ENCODE data around the gene AKAP13. TPM values are rescaled to one million over a fixed set of nuclear protein-coding genes. Genes with fewer than 3 reads are reported as not detected.
"Not testable (repeated sequence)": the region's sequence is repeated elsewhere in the genome, so short reads cannot be mapped to it uniquely, and the experiment has no call there.

The AKAP13 gene
- total and polyA plus RNA-seq, 5 donors from 2014 or later: 106 to 482 (median 112) TPM

DNA sequence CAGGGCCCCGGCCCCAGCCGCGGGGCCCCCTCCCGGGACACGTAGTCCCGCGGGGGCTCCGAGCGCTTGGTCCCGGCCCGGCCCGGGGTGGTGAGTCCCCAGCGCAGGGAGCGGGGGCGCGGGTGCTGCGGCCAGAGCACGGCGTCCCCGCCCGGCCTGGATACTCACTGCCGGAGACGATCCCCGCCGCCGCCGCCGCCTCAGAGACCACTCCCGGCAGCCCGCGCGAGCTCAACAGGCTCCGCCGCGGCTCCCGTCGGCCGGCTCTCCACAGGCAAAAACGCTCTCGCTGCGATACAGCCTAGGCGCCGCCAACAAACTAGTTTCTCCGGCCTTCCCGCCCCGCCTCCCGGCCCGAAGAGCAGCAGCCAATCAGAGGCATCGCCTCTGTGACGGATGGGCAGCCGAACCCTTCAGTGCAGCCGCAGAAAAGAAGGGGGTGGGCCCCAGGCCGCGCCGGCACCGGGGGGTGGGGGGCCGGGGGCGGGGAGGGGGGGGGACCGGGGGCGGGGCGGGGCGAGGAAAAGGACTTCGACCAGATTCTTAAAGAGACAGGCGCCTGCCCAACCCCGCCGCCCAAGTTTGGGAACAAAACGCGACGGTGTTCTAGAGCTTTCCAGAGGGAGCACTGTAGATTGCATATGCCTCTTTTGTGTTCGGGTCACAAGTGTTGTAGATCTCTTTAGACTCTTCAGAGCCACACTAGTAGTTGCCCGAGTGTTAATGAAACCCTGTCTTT lies 414.4 kb downstream of the AKAP13 start, which contains the start of gene KLHL25:
Gene KLHL25 (minus strand): TSS at position 328 of the 739 bp plus-strand sequence. CDS start 25,115 bp downstream, outside the sequence.
- Mint-ChIP-seq H3K36me3 (peaks cover 3% of the 10 kb centered on the region), H3K9me3 (no peaks in the 10 kb centered on the region), H3K4me1 (peaks cover 9 to 47% (median 31%) of the 10 kb centered on the region in 4 donors), H3K27ac (peak within 1 kb of the TSS; percentile 88 to 89 (median 88)), H3K27me3 (peaks cover 17% of the 10 kb centered on the region), H3K4me3 (peak within 1 kb of the TSS; percentile 87 to 96 (median 95))
- H3K9me3 ChIP-seq (ENCODE audit: control insufficient read depth in 2 of 2, low read length in 2 of 2): no peaks in the 10 kb centered on the region
- H3K4me1 ChIP-seq (ENCODE audit: control insufficient read depth, insufficient read depth, low read length, poor library complexity, severe bottlenecking): peaks cover 25% of the 10 kb centered on the region
- peak within 1 kb of the TSS; percentile 78 for H3K27ac ChIP-seq (ENCODE audit: insufficient read depth, low read length, poor library complexity, severe bottlenecking)
- peaks cover 3% of the 10 kb centered on the region for H3K27me3 ChIP-seq (ENCODE audit: control insufficient read depth, insufficient read depth, low read length)
- no peaks in the 10 kb centered on the region for H3K36me3 ChIP-seq (ENCODE audit: control insufficient read depth, insufficient read depth, low read length)
- ATAC-seq (ENCODE audit: low read depth in 2 of 2) (peak; percentile 97 to 99), DNase-seq (peak; percentile 91 to 96 (median 92))
- peak within 1 kb of the TSS; percentile 85 for H3K4me3 ChIP-seq (ENCODE audit: low read depth, low read length)

DNA sequence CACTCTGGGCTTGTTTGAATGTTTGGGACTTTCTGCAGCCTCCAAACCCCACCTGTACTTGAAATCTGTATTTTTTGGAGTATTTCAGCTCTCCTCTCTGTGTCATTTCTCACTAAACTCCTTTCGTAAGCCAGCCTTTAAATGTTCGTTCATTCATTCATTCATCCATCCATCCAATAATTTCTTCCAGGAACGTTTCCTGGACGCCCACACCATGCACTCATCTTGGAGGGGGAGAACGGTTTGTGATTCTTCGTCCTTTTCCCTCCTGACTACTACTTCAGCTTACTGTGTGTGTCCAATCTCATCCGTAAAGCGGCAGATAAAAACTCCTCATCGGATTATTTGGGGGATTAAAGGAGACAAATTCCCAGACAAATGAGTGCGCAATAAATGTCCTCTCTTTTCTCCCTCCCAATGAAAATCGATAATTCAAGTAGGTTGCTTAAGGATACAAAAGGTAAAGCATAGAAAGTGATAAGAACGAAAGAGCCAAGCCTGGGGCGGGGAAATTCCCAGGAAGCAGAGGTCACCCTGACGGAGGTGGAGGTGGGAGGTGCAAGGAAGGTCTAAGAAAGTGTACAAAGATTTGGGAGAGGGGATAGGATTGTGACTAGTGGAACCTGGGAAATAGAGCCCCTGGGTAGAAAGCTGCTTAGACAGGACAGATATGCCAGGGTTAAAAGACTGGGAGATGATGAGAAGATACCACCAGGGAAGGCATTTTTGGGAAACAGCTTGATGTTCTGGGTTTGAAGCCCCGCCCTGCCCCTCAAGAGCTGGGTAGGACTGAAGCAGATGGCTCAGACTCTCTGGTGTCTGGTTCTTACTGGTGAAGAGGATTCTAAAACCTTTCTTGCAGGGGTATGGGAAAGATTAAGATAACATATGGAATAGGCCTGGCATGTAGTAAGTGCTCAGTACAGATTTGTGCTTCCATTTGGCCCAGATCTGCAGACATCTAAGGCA lies 415.2 kb downstream of the AKAP13 start:
- ATAC-seq (ENCODE audit: low read depth in 2 of 2) (no peak), DNase-seq (no peak)
- Mint-ChIP-seq H3K27ac (peak overlapping the region in 2 of 3 donors; percentile 68 to 75), H3K4me1 (peaks cover 9 to 42% (median 29%) of the 10 kb centered on the region in 4 donors), H3K27me3 (peaks cover 17% of the 10 kb centered on the region), H3K9me3 (no peaks in the 10 kb centered on the region), H3K4me3 (peak overlapping the region; percentile 80 to 95 (median 90)), H3K36me3 (peaks cover 4% of the 10 kb centered on the region)
- H3K27me3 ChIP-seq (ENCODE audit: control insufficient read depth, insufficient read depth, low read length): peaks cover 3% of the 10 kb centered on the region
- H3K27ac ChIP-seq (ENCODE audit: insufficient read depth, low read length, poor library complexity, severe bottlenecking): no peak overlapping the region
- H3K4me3 ChIP-seq (ENCODE audit: low read depth, low read length): peak overlapping the region; percentile 78
- H3K4me1 ChIP-seq (ENCODE audit: control insufficient read depth, insufficient read depth, low read length, poor library complexity, severe bottlenecking): peaks cover 25% of the 10 kb centered on the region
- no peaks in the 10 kb centered on the region for H3K36me3 ChIP-seq (ENCODE audit: control insufficient read depth, insufficient read depth, low read length)
- no peaks in the 10 kb centered on the region for H3K9me3 ChIP-seq (ENCODE audit: control insufficient read depth in 2 of 2, low read length in 2 of 2)

DNA sequence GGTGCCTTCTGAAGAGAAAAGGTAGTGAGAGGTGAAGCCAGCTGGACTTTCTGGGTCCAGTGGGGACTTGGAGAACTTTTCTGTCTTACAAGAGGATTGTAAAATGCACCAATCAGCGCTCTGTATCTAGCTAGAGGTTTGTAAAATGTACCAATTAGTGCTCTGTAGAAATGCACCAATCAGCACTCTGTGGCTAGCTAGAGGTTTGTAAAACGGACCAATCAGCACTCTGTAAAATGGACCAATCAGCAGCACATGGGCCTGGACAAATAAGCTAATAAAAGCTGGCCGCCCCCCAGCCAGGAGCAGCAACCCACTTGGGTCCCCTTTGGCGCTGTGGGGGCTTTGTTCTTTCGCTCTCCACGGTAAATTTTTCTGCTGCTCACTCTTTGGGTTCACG lies 416.0 kb downstream of the AKAP13 start:
- H3K9me3 ChIP-seq (ENCODE audit: control insufficient read depth in 2 of 2, low read length in 2 of 2); H3K27ac ChIP-seq (ENCODE audit: insufficient read depth, low read length, poor library complexity, severe bottlenecking); H3K9me3 Mint-ChIP-seq; H3K36me3 Mint-ChIP-seq; H3K36me3 ChIP-seq (ENCODE audit: control insufficient read depth, insufficient read depth, low read length); H3K27ac Mint-ChIP-seq; DNase-seq; ATAC-seq (ENCODE audit: low read depth in 2 of 2); H3K27me3 ChIP-seq (ENCODE audit: control insufficient read depth, insufficient read depth, low read length); H3K4me3 ChIP-seq (ENCODE audit: low read depth, low read length): not testable (repeated sequence)
- Mint-ChIP-seq H3K4me1 (peaks cover 9 to 40% (median 28%) of the 10 kb centered on the region in 4 donors), H3K4me3 (peak overlapping the region in 2 of 4 donors; percentile 84 to 92), H3K27me3 (peaks cover 17% of the 10 kb centered on the region)
- peaks cover 25% of the 10 kb centered on the region for H3K4me1 ChIP-seq (ENCODE audit: control insufficient read depth, insufficient read depth, low read length, poor library complexity, severe bottlenecking)
